ENCODE data around the gene GSTK1. TPM values are rescaled to one million over a fixed set of nuclear protein-coding genes. Genes with fewer than 3 reads are reported as not detected.

The GSTK1 gene
- polyA plus RNA-seq, 1 donor from 2014 or later = 12.8 TPM

DNA sequence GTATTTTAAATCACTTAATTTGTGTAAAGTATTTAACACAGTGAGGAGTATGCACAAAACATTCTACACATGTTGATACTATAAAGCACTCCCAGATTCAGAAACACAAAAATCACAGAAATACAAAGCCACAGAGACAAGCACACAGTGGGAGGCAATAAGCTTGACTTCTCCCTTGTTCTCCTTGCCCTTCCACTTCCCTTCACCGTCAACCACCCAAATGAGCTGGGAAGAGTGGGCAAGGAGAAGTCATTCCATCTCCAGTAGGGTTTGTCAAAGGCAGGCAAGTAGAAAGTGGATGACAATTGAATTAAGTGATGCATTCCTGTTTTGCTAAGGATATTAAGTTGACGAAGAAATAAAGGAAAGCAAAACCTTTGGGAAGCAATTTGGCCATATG lies 17.3 kb downstream of the GSTK1 start:
- no peak overlapping the region for H3K9ac ChIP-seq (ENCODE audit: low read length)
- TF ChIP-seq, protein P1, sequence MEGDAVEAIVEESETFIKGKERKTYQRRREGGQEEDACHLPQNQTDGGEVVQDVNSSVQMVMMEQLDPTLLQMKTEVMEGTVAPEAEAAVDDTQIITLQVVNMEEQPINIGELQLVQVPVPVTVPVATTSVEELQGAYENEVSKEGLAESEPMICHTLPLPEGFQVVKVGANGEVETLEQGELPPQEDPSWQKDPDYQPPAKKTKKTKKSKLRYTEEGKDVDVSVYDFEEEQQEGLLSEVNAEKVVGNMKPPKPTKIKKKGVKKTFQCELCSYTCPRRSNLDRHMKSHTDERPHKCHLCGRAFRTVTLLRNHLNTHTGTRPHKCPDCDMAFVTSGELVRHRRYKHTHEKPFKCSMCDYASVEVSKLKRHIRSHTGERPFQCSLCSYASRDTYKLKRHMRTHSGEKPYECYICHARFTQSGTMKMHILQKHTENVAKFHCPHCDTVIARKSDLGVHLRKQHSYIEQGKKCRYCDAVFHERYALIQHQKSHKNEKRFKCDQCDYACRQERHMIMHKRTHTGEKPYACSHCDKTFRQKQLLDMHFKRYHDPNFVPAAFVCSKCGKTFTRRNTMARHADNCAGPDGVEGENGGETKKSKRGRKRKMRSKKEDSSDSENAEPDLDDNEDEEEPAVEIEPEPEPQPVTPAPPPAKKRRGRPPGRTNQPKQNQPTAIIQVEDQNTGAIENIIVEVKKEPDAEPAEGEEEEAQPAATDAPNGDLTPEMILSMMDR (IDR thresholded peaks at IDR 0.05; ENCODE audit: poor library complexity, severe bottlenecking) = no peak
- TF ChIP-seq RAD21 (conservative IDR thresholded peaks at IDR 0.05) (no peak), EP300 (conservative IDR thresholded peaks at IDR 0.05; ENCODE audit: poor library complexity, severe bottlenecking) (no peak), POLR2AphosphoS5 (IDR thresholded peaks at IDR 0.05) (no peak), EZH2 (IDR thresholded peaks at IDR 0.05; ENCODE audit: borderline replicate concordance, insufficient read depth, low read length, poor library complexity, severe bottlenecking) (no peak), MXI1 (conservative IDR thresholded peaks at IDR 0.05; ENCODE audit: poor library complexity, severe bottlenecking) (no peak), TAF1 (IDR thresholded peaks at IDR 0.05; ENCODE audit: low read depth) (no peak), SMC3 (conservative IDR thresholded peaks at IDR 0.05; ENCODE audit: poor library complexity) (no peak)
- TF ChIP-seq, protein P2, sequence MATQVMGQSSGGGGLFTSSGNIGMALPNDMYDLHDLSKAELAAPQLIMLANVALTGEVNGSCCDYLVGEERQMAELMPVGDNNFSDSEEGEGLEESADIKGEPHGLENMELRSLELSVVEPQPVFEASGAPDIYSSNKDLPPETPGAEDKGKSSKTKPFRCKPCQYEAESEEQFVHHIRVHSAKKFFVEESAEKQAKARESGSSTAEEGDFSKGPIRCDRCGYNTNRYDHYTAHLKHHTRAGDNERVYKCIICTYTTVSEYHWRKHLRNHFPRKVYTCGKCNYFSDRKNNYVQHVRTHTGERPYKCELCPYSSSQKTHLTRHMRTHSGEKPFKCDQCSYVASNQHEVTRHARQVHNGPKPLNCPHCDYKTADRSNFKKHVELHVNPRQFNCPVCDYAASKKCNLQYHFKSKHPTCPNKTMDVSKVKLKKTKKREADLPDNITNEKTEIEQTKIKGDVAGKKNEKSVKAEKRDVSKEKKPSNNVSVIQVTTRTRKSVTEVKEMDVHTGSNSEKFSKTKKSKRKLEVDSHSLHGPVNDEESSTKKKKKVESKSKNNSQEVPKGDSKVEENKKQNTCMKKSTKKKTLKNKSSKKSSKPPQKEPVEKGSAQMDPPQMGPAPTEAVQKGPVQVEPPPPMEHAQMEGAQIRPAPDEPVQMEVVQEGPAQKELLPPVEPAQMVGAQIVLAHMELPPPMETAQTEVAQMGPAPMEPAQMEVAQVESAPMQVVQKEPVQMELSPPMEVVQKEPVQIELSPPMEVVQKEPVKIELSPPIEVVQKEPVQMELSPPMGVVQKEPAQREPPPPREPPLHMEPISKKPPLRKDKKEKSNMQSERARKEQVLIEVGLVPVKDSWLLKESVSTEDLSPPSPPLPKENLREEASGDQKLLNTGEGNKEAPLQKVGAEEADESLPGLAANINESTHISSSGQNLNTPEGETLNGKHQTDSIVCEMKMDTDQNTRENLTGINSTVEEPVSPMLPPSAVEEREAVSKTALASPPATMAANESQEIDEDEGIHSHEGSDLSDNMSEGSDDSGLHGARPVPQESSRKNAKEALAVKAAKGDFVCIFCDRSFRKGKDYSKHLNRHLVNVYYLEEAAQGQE (IDR thresholded peaks at IDR 0.05; ENCODE audit: borderline replicate concordance) = no peak
- no peak overlapping the region for H3K27ac ChIP-seq (ENCODE audit: low read length)
- no peaks in the 10 kb centered on the region for H3K79me2 ChIP-seq (replicated peaks; ENCODE audit: insufficient read depth, low read length)
- no peaks in the 10 kb centered on the region for H3F3A ChIP-seq (ENCODE audit: insufficient read depth, low read length, poor library complexity, severe bottlenecking)
- H3K27me3 ChIP-seq (ENCODE audit: insufficient read depth, low read depth, low read length) = no peaks in the 10 kb centered on the region
- H4K20me1 ChIP-seq (ENCODE audit: insufficient read depth) = no peaks in the 10 kb centered on the region
- no peaks in the 10 kb centered on the region for H3K9me2 ChIP-seq (ENCODE audit: insufficient read depth, low read length)
- H3K36me3 ChIP-seq (ENCODE audit: insufficient read depth, low read length) = no peaks in the 10 kb centered on the region
- no peak overlapping the region for H2AFZ ChIP-seq (ENCODE audit: low read depth, low read length)
- no peak overlapping the region for H3K4me2 ChIP-seq (ENCODE audit: low read length)
- no peak overlapping the region for H3K4me3 ChIP-seq (ENCODE audit: low read length)
- H3K9me3 ChIP-seq (ENCODE audit: low read length) = no peaks in the 10 kb centered on the region

DNA sequence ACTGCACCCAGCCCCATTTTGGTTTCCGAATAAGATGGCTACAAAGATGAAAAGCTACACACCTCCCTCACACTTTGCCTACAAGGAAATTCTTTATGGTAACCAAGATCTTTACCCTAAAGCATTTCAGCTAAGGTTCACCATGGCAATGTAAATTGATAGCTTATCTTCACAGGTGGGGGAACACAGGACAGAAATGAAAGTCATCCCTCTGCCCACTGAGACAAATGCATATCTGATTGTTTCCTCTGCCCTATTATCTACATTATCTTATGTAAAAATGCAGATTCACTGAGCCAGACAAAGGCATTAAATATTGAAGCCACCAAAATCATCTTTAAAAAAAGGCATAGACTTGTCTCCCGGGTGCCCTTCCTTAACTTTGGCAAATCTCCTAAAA lies 18.3 kb downstream of the GSTK1 start:
- no peak overlapping the region for H2AFZ ChIP-seq (ENCODE audit: low read depth, low read length)
- TF ChIP-seq SMC3 (conservative IDR thresholded peaks at IDR 0.05; ENCODE audit: poor library complexity) (no peak), EP300 (conservative IDR thresholded peaks at IDR 0.05; ENCODE audit: poor library complexity, severe bottlenecking) (no peak), MXI1 (conservative IDR thresholded peaks at IDR 0.05; ENCODE audit: poor library complexity, severe bottlenecking) (no peak), POLR2AphosphoS5 (IDR thresholded peaks at IDR 0.05) (no peak), TAF1 (IDR thresholded peaks at IDR 0.05; ENCODE audit: low read depth) (no peak)
- TF ChIP-seq, protein P2 (IDR thresholded peaks at IDR 0.05; ENCODE audit: borderline replicate concordance) = no peak
- no peaks in the 10 kb centered on the region for H3F3A ChIP-seq (ENCODE audit: insufficient read depth, low read length, poor library complexity, severe bottlenecking)
- no peaks in the 10 kb centered on the region for H4K20me1 ChIP-seq (ENCODE audit: insufficient read depth)
- H3K4me3 ChIP-seq (ENCODE audit: low read length) = no peak overlapping the region
- no peaks in the 10 kb centered on the region for H3K9me2 ChIP-seq (ENCODE audit: insufficient read depth, low read length)
- no peaks in the 10 kb centered on the region for H3K9me3 ChIP-seq (ENCODE audit: low read length)
- no peaks in the 10 kb centered on the region for H3K79me2 ChIP-seq (replicated peaks; ENCODE audit: insufficient read depth, low read length)
- H3K4me2 ChIP-seq (ENCODE audit: low read length) = no peak overlapping the region
- H3K9ac ChIP-seq (ENCODE audit: low read length) = no peak overlapping the region
- no peak overlapping the region for H3K27ac ChIP-seq (ENCODE audit: low read length)
- H3K36me3 ChIP-seq (ENCODE audit: insufficient read depth, low read length) = no peaks in the 10 kb centered on the region
- H3K27me3 ChIP-seq (ENCODE audit: insufficient read depth, low read depth, low read length) = no peaks in the 10 kb centered on the region

All from neural cell (in vitro differentiated cells).